ENCODE data around the gene FSIP1.

DNA sequence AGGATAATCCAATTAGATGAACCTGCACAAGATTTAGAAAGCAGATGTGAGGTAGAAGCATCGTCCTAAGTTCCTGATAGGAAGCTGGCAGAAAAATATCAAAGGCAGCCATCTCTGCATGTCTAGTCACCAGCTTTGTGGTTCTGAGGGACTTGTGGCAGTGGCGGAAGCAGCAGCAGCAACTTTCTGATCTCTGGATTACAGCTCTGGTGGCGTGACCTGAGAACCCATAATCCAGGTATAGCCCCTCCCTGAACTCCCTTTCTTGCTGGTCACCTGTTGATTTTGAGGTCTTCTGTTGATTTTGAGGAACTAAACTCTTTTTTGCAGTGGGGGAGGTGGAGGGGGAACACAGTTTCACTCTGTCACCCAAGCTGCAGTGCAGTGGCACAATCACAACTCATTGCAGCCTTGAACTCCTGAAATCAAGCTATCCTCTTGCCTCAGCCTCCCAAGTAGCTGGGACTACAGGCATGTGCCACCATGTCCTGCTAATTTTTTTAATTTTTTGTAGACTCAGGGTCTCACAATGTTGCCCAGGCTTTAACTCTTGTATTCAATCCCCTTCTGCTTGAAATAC is 7.9 kb downstream of the FSIP1 start:
- TF ChIP-seq, protein P1, sequence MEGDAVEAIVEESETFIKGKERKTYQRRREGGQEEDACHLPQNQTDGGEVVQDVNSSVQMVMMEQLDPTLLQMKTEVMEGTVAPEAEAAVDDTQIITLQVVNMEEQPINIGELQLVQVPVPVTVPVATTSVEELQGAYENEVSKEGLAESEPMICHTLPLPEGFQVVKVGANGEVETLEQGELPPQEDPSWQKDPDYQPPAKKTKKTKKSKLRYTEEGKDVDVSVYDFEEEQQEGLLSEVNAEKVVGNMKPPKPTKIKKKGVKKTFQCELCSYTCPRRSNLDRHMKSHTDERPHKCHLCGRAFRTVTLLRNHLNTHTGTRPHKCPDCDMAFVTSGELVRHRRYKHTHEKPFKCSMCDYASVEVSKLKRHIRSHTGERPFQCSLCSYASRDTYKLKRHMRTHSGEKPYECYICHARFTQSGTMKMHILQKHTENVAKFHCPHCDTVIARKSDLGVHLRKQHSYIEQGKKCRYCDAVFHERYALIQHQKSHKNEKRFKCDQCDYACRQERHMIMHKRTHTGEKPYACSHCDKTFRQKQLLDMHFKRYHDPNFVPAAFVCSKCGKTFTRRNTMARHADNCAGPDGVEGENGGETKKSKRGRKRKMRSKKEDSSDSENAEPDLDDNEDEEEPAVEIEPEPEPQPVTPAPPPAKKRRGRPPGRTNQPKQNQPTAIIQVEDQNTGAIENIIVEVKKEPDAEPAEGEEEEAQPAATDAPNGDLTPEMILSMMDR (IDR thresholded peaks at IDR 0.05) = no peak
- TF ChIP-seq EZH2 (IDR thresholded peaks at IDR 0.05) = no peak

Measured in neural progenitor cell (in vitro differentiated cells).